A673 (cell line): Measurements from ENCODE around the gene HK1. TPM values are rescaled to one million over a fixed set of nuclear protein-coding genes. Genes with fewer than 3 reads are reported as not detected.

ENCODE experiments used
- BruUV-seq: library from RNA; stranded (reverse); fragments of 400-500 nt; replicated peaks from 2 replicates; lab custom pipeline; 2021; lab: Mats Ljungman, UMichigan
- CTCF ChIA-PET: fragments of 300-600 bp; sonication (Branson Sonifier 250); formaldehyde crosslinking; loops from one replicate; lab custom pipeline; 2022; ENCODE audit warnings: antibody characterized with exemption; lab: Charles Lee
- POLR2A ChIA-PET: fragments of 300-600 bp; sonication (Branson Sonifier 250); formaldehyde crosslinking; loops from one replicate; lab custom pipeline; 2022; ENCODE audit warnings: antibody characterized with exemption; ENCODE audit not compliant: low non-redundant PET; lab: Charles Lee
- DNase-seq: peaks from one replicate; pipeline ENCODE4 v3.0.0-alpha.2; 2015; ENCODE audit warnings: low spot score
- H3K27ac ChIP-seq: fragments of 200-600 bp; sonication (generic); 2 replicates; pipeline ENCODE4 v1.5.1; 2016; ENCODE audit warnings: mixed run types, low read depth, mild to moderate bottlenecking, mixed read lengths, antibody characterized with exemption, low read length; ENCODE audit not compliant: poor library complexity, severe bottlenecking
- H3K27me3 ChIP-seq: fragments of 200-600 bp; sonication (generic); replicated peaks from 2 replicates; pipeline ENCODE4 v1.6.1; 2017; ENCODE audit warnings: mixed run types, low read depth, mild to moderate bottlenecking, mixed read lengths, antibody characterized with exemption, low read length; ENCODE audit not compliant: insufficient read depth, poor library complexity
- H3K36me3 ChIP-seq: fragments of 200-600 bp; sonication (generic); 2 replicates; pipeline ENCODE4 v1.6.1; 2016; ENCODE audit warnings: mixed run types, mild to moderate bottlenecking, mixed read lengths, antibody characterized with exemption, low read length; ENCODE audit not compliant: insufficient read depth, poor library complexity, severe bottlenecking
- H3K4me1 ChIP-seq: fragments of 200-600 bp; sonication (generic); 2 replicates; pipeline ENCODE4 v1.6.1; 2017; ENCODE audit warnings: mixed run types, mild to moderate bottlenecking, mixed read lengths, antibody characterized with exemption, low read length; ENCODE audit not compliant: insufficient read depth, poor library complexity, severe bottlenecking
- H3K4me3 ChIP-seq: fragments of 200-600 bp; sonication (generic); 2 replicates; pipeline ENCODE4 v1.5.1; 2016; ENCODE audit warnings: low read depth, mixed run types, mild to moderate bottlenecking, mixed read lengths, low read length; ENCODE audit not compliant: poor library complexity, severe bottlenecking
- H3K9me3 ChIP-seq: fragments of 200-600 bp; sonication (generic); 2 replicates; pipeline ENCODE4 v1.6.1; 2016; ENCODE audit warnings: mixed run types, low read depth, mild to moderate bottlenecking, mixed read lengths, antibody characterized with exemption, low read length; ENCODE audit not compliant: poor library complexity, severe bottlenecking
- EZH2 ChIP-seq: fragments of 200-600 bp; sonication (generic); IDR thresholded peaks from 2 replicates; pipeline ENCODE4 v1.6.1; 2017; ENCODE audit warnings: borderline replicate concordance, low read depth, mild to moderate bottlenecking, mixed read lengths, antibody characterized with exemption, low read length; ENCODE audit not compliant: poor library complexity, severe bottlenecking
- intact Hi-C: fragments of 100-400 bp; cut with micrococcal nuclease; formaldehyde crosslinking; loops from one replicate; pipeline ENCODE4 v1.10.0; 2022; ENCODE audit not compliant: unreplicated experiment
- total RNA-seq: library from RNA; stranded (reverse); gene quantifications from 2 replicates; pipeline ENCODE4 v1.2.3, GENCODE V29; 2021
- TF ChIP-seq, protein P1 (sequence below): fragments of 300-800, 200-600 bp; sonication (generic); conservative IDR thresholded peaks from 2 replicates; pipeline ENCODE4 v1.5.1; 2017; ENCODE audit warnings: low read depth, mild to moderate bottlenecking, antibody characterized with exemption, low read length, moderate library complexity, mixed read lengths

HK1 gene
- total RNA-seq, 1 experiment from 2014 or later: 107 TPM

DNA sequence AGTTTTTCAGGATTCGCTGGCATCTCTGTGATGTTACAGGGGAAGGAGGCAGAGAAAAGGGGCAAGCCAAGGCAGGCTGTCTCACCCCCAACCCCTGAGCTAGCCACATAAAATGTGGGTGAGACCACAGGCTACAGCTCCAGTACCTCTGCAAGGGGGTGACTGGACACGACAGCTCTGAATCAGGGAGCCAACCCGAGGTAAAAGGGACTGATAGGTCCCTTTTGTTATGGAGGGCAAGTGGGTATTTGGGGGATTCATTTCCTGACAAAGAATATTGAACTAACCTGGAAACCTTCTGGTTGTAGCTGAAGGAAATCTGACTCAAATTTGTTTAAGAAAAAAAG, 71.2 kb downstream of the HK1 start:
- no peak for DNase-seq
- no peaks in the 10 kb centered on the region for H3K9me3 ChIP-seq
- no peak overlapping the region for H3K4me3 ChIP-seq
- peaks cover 8% of the 10 kb centered on the region for H3K4me1 ChIP-seq
- H3K36me3 ChIP-seq: peaks cover 10% of the 10 kb centered on the region
- TF ChIP-seq EZH2: no peak
- TF ChIP-seq, protein P1, sequence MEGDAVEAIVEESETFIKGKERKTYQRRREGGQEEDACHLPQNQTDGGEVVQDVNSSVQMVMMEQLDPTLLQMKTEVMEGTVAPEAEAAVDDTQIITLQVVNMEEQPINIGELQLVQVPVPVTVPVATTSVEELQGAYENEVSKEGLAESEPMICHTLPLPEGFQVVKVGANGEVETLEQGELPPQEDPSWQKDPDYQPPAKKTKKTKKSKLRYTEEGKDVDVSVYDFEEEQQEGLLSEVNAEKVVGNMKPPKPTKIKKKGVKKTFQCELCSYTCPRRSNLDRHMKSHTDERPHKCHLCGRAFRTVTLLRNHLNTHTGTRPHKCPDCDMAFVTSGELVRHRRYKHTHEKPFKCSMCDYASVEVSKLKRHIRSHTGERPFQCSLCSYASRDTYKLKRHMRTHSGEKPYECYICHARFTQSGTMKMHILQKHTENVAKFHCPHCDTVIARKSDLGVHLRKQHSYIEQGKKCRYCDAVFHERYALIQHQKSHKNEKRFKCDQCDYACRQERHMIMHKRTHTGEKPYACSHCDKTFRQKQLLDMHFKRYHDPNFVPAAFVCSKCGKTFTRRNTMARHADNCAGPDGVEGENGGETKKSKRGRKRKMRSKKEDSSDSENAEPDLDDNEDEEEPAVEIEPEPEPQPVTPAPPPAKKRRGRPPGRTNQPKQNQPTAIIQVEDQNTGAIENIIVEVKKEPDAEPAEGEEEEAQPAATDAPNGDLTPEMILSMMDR: no peak
- no peaks in the 10 kb centered on the region for H3K27me3 ChIP-seq
- POLR2A ChIA-PET: no interaction called here
- intact Hi-C loops: no loop called here
- H3K27ac ChIP-seq: no peak overlapping the region
- CTCF ChIA-PET: interaction anchor here (0.7 kb wide), 1 partner anchor 133 kb away, joined by 4 read pairs; no protein-coding TSS in a partner anchor
- BruUV-seq: no TSS peak

DNA sequence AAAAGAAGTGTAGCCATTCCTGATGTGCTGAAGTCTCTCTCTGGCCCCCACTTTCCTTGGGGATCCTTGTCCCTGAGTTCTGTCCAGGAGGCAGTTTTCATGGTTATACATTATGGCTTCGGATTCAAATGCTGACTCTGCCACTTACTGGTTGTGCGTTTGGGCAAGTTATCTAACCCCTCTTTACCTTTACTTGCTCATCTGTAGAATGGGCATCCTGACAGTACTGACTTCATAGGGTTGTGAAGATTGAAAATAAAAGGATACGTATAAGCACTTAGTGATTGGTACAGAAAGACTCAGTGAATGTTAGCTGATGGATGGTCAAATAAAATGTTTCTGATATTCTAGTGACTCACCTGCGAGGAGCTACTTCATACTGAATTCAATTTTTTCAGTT, 73.3 kb downstream of the HK1 start:
- TF ChIP-seq, protein P1: no peak
- TF ChIP-seq EZH2: no peak
- no peak overlapping the region for H3K4me3 ChIP-seq
- H3K4me1 ChIP-seq: no peaks in the 10 kb centered on the region
- no peak for DNase-seq
- ChIA-PET POLR2A (no interaction called here), CTCF (no interaction called here)
- H3K27ac ChIP-seq: no peak overlapping the region
- H3K9me3 ChIP-seq: no peaks in the 10 kb centered on the region
- H3K36me3 ChIP-seq: peaks cover 4% of the 10 kb centered on the region
- intact Hi-C loops: no loop called here
- H3K27me3 ChIP-seq: no peaks in the 10 kb centered on the region
- no TSS peak for BruUV-seq

DNA sequence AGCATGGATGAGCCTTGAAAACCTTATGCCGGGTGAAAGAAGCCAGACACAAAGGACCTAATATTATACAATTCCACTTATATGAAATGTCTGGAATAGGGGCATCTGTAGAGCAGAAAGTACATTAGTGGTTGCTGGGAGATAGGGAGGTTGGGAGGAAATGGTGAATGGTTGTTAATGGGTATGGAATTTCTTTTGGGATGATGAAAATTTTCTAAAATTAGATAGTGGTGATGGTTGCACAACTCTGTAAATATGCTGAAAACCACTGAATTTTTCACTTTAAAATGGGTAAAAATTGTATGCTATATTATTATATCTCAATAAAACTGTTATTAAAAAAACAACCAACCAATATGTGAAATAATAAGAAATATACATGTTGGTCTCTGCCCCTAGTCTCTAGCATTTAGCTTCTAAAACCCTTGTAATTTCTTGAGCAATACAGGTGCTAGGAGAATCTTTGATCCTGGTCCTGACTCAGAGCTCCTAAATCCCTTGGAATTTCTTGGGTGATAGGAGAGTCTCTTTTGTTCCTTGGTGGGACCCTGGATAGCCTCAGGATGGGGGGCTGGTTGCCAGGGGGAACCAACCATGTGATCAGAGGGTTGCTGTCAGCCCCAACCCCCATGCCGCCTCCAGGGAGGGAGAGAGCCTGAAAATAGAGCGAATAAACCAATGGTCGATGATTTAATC, 74.4 kb downstream of the HK1 start:
- ChIA-PET CTCF (no interaction called here), POLR2A (no interaction called here)
- DNase-seq: no peak
- intact Hi-C loops: no loop called here
- Histone ChIP-seq H3K9me3 (no peaks in the 10 kb centered on the region), H3K27me3 (no peaks in the 10 kb centered on the region), H3K36me3 (peaks cover 4% of the 10 kb centered on the region), H3K4me1 (no peaks in the 10 kb centered on the region), H3K27ac (no peak overlapping the region), H3K4me3 (no peak overlapping the region)
- TF ChIP-seq EZH2: no peak
- TF ChIP-seq, protein P1: no peak
- BruUV-seq: no TSS peak
